ENCODE results near the gene PRKCE.

The PRKCE gene

DNA sequence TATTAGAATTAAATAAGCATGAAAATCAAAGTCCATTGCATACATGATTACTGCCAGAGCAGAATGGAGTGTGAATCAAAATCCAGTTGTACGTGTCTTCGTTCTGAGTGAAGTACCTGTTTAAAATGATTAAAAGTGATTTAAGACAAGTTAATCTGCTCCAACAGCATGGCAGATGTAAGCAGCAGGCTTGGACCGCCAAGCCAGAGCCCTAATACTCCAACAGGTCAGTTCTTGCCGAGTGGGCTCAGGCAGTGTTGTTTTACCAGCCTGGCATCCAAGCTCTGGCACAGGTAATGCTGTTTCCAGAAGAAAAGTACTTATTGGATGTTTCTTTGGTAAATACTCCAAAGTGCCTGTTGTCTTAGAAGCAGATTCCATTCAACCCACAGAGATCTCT lies 474.3 kb downstream of the PRKCE start:
- no peak overlapping the region for H3K4me3 ChIP-seq (ENCODE audit: low read depth, low read length)

- no peak overlapping the region for H3K4me3 ChIP-seq (ENCODE audit: low read depth, low read length)
These were observed 475.1 kb downstream of the PRKCE start for GRCh38 chr2:46126571-46126970.

DNA sequence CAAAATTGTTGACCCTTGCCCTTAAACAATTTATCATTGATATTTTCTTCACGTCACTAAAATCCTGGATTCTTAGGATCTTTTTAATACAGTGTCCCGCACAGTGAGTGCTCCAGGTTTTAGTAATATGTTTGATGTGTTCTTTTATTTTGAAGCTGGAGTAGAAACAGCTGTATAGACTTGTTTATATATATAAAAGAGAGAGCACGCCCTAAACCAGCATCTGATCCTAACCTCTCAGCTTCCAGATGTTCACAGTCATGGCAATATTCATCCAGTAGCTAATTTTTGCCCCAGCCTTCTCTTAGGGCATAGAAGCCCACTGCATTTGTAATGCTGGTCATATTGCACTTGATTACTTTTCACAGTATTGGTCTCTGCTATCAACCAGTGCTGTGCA lies 475.7 kb downstream of the PRKCE start:
- no peak overlapping the region for H3K4me3 ChIP-seq (ENCODE audit: low read depth, low read length)

DNA sequence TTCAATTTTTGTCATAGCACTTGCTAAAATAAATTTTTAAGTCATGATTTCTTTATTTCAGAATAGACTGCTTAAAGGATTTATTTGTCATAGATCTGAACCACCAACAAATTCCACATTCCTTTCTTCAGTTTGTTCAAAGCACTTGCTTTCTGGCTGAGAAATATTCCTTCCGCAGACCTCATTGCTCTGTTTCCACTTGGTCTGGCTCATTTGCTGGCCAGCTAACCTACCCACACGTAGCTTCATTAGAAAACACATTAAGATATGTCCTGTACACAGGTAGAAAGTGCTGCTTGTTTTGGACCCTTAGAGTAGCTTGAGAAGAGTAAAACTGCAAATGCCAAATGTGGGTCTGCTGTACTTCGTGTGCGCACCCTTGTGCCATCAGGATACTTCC lies 479.0 kb downstream of the PRKCE start:
- H3K4me3 ChIP-seq (ENCODE audit: low read depth, low read length) = no peak overlapping the region

- no peak overlapping the region for H3K4me3 ChIP-seq (ENCODE audit: low read depth, low read length)
These were observed 481.5 kb downstream of the PRKCE start for GRCh38 chr2:46132996-46133395.

DNA sequence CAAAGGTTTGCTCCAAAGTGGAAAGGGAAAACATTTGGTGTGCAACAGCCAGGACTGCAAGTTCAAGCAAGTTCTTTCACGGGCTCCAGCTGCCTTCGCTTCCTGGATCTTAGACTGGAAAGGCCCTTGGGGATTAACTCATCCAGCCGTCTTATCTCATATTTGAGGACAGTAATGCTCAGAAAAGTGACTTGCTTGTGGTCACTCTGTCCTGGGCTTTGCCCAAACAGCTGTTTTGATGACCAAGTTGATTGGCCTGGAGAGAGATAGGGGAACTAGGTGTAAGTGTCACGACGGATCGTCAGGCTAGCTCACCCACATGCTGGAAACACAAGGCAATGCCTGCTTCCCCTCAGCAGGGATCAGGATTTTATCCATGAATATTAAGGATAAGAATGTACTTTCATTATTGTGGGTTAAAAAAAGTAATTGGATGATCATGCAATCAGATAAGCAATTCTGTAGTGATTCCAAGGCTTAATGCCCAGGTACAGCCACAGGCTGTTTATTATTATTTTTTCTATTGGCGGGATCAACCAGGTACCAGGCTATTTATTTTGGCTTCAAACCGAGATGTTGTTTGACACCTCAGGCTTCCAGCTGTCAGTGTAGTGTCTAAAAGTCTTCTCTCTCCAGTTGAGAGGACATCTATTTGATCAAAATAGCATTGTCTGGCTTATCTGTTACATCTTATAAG lies 483.2 kb downstream of the PRKCE start:
- no peak overlapping the region for H3K4me3 ChIP-seq (ENCODE audit: low read depth, low read length)

- H3K4me3 ChIP-seq (ENCODE audit: low read depth, low read length) = no peak overlapping the region
These were observed 483.9 kb downstream of the PRKCE start for GRCh38 chr2:46135228-46135855.

DNA sequence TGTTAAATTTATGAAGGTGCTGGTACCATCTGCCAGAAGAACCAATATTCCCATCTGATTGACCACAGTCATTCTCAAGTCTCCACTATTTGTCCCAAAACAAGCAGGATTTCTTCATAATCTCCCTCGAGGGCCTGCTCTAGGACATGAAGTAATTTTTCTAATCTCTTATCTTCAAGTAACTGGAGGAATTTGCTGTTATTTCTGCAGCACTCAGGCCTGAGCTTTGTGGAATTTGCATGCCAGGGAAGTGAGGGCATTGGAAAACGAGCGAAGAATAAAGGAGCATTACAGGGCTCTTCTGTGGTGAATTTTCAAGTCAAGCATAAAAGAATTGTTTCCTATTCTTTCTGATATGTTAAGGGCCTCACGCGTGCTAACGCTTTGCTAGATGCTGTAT lies 484.5 kb downstream of the PRKCE start:
- no peak overlapping the region for H3K4me3 ChIP-seq (ENCODE audit: low read depth, low read length)

DNA sequence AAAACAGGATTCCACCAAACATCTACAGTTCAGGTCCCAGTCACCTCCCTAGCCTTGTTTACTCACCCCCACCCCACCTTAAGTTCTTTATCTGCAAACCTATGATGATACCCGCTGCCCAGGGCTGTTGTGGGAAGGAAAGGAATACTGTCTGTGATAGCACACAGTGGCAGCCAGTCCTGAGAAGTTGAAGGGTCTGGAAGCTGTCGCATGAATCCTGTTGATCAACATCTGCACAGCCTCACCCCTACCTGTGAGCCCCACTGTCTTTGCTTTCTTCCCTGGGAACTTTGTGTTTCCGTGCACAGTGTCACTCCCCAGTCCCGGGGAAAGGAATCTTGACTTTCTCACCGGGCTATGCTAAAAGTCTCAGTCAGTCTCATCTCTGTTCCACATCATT lies 485.0 kb downstream of the PRKCE start:
- no peak overlapping the region for H3K4me3 ChIP-seq (ENCODE audit: low read depth, low read length)

DNA sequence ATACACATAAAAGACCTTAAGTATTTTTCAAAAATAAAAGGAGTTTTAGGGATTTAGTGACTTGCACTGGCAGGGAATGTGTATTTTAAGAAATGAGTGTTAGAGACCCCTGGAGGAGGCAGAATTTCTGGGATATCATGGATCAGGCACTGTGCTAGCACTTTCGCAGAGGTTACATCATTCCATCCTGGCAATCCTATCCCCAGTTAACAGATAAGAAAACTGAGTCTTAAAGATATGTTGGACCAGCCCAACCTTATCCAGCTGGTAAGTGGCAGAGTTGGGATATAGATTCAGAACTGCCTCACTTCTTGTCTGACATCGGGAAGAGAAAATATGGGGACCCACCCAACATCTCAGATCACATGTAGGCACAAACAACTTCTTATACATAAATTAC lies 485.5 kb downstream of the PRKCE start:
- no peak overlapping the region for H3K4me3 ChIP-seq (ENCODE audit: low read depth, low read length)

DNA sequence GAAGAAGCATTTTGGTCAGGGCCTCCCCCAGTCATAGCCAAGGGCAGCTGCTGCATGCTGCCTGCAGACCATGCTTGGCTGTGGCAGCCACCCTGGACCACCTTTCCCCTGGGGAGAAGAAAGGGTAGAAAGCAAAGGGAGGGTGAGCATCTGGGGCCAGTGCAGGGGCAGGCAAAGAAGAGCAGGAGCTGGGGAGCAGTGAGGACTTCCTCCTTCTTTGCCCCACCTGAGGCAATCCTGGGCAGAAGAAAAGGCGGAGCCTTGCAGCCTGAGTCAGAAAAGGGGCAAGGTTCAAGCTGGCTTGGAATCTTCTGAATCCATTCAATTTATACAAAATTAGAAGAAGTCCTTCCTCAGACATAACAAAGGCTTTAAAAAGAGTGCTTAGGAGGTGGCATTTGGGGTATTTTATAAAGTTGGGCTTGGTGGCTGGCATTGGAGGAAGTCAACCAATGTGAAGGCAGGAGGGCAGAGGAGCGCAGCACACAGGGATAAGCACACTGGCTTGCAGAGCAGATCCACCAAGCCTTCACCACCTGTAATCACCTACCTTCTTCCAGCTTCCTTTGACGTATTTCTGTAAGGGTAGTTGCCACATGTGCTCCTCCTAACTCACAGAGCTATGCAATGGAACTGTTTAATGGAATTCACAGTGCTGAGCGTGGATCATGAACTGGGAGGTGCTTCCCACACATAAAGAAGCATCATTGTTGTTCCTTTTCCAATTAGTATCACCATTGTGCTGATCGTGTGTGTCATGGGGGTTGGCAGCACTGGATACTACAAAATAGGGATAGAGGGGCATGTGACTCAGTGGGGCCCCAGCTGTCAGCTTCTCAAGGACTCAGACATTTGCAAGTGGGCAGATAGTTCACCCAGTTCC lies 491.3 kb downstream of the PRKCE start:
- H3K4me3 ChIP-seq (ENCODE audit: low read depth, low read length) = no peak overlapping the region

DNA sequence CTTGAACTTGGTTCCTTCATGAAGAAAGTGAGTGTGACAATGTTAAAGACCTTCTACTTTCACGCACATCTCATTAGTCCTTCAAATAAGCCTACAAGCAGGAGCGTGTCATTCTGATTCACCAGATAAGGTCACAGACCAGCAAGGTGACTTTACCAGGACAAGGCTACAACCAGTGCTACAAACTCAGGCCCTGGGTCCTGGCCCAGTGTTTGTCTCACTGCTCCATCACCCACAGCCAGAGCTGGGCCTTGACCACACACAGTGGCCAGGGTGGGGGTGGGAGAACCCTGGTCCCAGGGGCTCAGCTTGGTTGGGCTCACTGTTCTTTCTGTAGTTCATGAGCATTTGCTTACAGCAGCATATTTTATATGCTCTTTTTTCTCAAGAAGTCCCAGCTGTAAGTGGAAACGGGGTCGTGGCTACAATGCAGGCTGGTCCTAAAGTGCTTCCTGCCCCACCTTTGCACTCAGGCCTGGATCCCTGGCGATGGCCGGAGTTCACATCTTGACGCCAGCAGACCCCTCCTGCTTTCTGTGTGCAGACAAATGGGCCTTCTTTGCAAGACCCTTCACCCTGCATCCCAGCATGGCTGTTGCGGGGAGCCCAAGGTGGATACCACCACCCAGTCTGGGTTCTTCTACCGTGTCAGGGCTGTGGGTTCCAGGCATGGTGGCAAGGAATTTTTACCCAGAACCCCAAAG lies 492.1 kb downstream of the PRKCE start:
- no peak overlapping the region for H3K4me3 ChIP-seq (ENCODE audit: low read depth, low read length)

- H3K4me3 ChIP-seq (ENCODE audit: low read depth, low read length) = no peak overlapping the region
These were observed 492.8 kb downstream of the PRKCE start for GRCh38 chr2:46144133-46144800.

GRCh38 chr2:46145017-46145416 lies 493.5 kb downstream of the PRKCE start:
- H3K4me3 ChIP-seq (ENCODE audit: low read depth, low read length) = no peak overlapping the region

DNA sequence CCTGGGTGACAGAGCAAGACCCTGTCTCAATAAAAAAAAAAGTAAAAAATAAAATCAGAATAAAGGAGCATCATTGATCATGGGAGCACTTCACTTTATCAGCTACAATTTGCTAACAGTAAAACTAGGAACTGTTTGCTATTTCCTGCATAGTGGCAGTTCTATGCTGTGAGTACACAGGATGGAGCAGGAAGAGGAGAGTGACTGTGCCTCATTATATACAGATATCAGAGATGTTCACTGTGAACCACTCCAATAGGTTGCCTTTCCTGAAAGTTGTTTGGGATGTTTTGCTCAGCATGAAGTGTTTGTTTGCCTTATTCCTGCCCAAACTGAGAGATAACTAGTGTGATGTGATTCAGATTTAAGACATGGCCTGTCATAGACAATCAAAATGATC lies 494.4 kb downstream of the PRKCE start:
- no peak overlapping the region for H3K4me3 ChIP-seq (ENCODE audit: low read depth, low read length)

DNA sequence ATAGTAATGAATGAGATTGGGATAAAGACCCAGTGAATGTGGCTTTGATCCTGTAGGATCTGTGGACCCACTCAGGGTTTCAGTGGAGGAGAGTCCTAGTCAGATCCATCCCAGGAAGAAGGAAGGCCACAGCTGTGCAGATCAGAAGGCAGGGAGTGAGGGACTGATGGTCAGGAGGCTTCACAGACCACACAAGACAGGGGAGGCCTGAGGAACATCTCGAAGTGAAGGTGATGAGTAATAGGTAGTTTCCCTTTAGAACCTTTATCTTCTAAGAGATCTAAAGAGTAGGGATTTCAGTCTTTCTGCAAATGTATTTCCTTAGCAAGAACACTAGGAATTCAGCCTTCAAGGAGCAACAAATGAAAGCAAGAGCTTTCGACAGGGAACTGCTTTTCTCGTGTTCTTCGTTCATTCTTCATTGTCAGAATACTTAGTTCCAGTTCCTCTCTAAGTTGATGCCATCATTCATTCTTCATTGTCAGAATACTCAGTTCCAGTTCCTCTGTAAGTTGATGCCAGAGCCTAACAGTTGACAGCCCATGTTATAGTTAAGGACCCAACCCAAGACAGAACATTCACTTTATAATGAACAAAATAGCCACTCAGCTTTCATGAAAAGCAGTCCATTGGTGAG lies 495.5 kb downstream of the PRKCE start:
- no peak overlapping the region for H3K4me3 ChIP-seq (ENCODE audit: low read depth, low read length)

- H3K4me3 ChIP-seq (ENCODE audit: low read depth, low read length) = no peak overlapping the region
These were observed 496.3 kb downstream of the PRKCE start for GRCh38 chr2:46147626-46148368.

- no peak overlapping the region for H3K4me3 ChIP-seq (ENCODE audit: low read depth, low read length)
These were observed 496.9 kb downstream of the PRKCE start for GRCh38 chr2:46148369-46148736.

GRCh38 chr2:46150445-46150955 lies 499.0 kb downstream of the PRKCE start:
- no peak overlapping the region for H3K4me3 ChIP-seq (ENCODE audit: low read depth, low read length)
